Endothelial cell of umbilical vein (primary cell): ENCODE data around the gene CCSER2. TPM values are rescaled to one million over a fixed set of nuclear protein-coding genes. Genes with fewer than 3 reads are reported as not detected.

Source experiments
- BruUV-seq: library from RNA; stranded (reverse); fragments of 400-500 nt; replicated peaks from 2 replicates; lab custom pipeline; 2021; lab: Mats Ljungman, UMichigan
- CTCF ChIA-PET: fragments of 300-600, 350-600 bp; sonication (Branson Sonifier 250); formaldehyde crosslinking; loops from one replicate; lab custom pipeline; 2021; ENCODE audit warnings: antibody characterized with exemption, inconsistent platforms; lab: Charles Lee
- POLR2A ChIA-PET: fragments of 300-600, 350-600 bp; sonication (Branson Sonifier 250); formaldehyde crosslinking; loops from one replicate; lab custom pipeline; 2021; ENCODE audit warnings: antibody characterized with exemption, inconsistent platforms; lab: Charles Lee
- DNase-seq: peaks from one replicate; pipeline ENCODE4 v3.0.0-alpha.2; 2011; ENCODE audit warnings: low read depth, low spot score
- FAIRE-seq: peaks from 2 replicates; lab custom pipeline; 2011; peaks lifted over from hg19 to GRCh38; lab: Jason Lieb, UNC
- H2AFZ ChIP-seq: 2 replicates; pipeline ENCODE4 v1.6.0; 2012; ENCODE audit warnings: low read depth, low read length, control low read depth, inconsistent platforms
- H3K27ac ChIP-seq: 2 replicates; pipeline ENCODE4 v1.5.1; 2011; ENCODE audit warnings: low read depth, mild to moderate bottlenecking, control low read depth, low read length, moderate library complexity; ENCODE audit not compliant: insufficient read depth
- H3K27me3 ChIP-seq, 2 experiments: 2 replicates each; pipeline versions ENCODE4 v1.6.0 to v1.6.1; 2011; ENCODE audit warnings: low read length in 2 of 2, mixed read lengths in 1 of 2; ENCODE audit not compliant: control insufficient read depth in 2 of 2, insufficient read depth in 2 of 2
- H3K36me3 ChIP-seq, 2 experiments: 2 replicates in 1 of 2; 3 replicates in 1 of 2; pipeline ENCODE4 v1.5.1; 2011; ENCODE audit warnings: low read length in 2 of 2, mild to moderate bottlenecking in 1 of 2, moderate library complexity in 1 of 2; ENCODE audit not compliant: control insufficient read depth in 2 of 2, insufficient read depth in 2 of 2; ENCODE audit errors: extremely low read depth in 1 of 2
- H3K4me1 ChIP-seq: 3 replicates; pipeline ENCODE4 v1.5.1; 2011; ENCODE audit warnings: mild to moderate bottlenecking, low read length; ENCODE audit not compliant: control insufficient read depth, insufficient read depth; ENCODE audit errors: extremely low read depth
- H3K4me2 ChIP-seq: 2 replicates; pipeline ENCODE4 v1.6.1; 2011; ENCODE audit warnings: low read length, control low read depth, mixed read lengths; ENCODE audit not compliant: insufficient read depth
- H3K4me3 ChIP-seq, 3 experiments: fragments of 200-600 bp in 1 of 3; sonication (generic), shearing (Covaris generic) in 1 of 3; replicated peaks in 1 of 3; 2 replicates each; pipeline ENCODE4 v1.5.1; 2011 to 2016; ENCODE audit warnings: control low read depth in 3 of 3, low read length in 3 of 3, mild to moderate bottlenecking in 2 of 3, inconsistent platforms in 1 of 3, low read depth in 1 of 3, moderate library complexity in 1 of 3; ENCODE audit not compliant: insufficient read depth in 1 of 3
- H3K79me2 ChIP-seq: 2 replicates; pipeline ENCODE4 v1.6.0; 2012; ENCODE audit warnings: low read length, inconsistent platforms; ENCODE audit not compliant: control insufficient read depth, insufficient read depth
- H3K9ac ChIP-seq: replicated peaks from 2 replicates; pipeline ENCODE3; 2011; ENCODE audit warnings: low read length, control low read depth; ENCODE audit not compliant: insufficient read depth; ENCODE audit errors: extremely low read depth
- H3K9me1 ChIP-seq: replicated peaks from 3 replicates; pipeline ENCODE4 v1.6.0; 2011; ENCODE audit warnings: mild to moderate bottlenecking, low read length; ENCODE audit not compliant: control insufficient read depth, insufficient read depth; ENCODE audit errors: extremely low read depth
- H3K9me3 ChIP-seq: replicated peaks from 2 replicates; pipeline ENCODE4 v1.5.1; 2012; ENCODE audit warnings: low read length, inconsistent platforms; ENCODE audit not compliant: control insufficient read depth, insufficient read depth
- H4K20me1 ChIP-seq: replicated peaks from 2 replicates; pipeline ENCODE3; 2011; ENCODE audit warnings: mild to moderate bottlenecking, low read length; ENCODE audit not compliant: control insufficient read depth, insufficient read depth; ENCODE audit errors: extremely low read depth
- EZH2 ChIP-seq: IDR thresholded peaks from 2 replicates; pipeline ENCODE4 v1.6.1; 2012; ENCODE audit warnings: borderline replicate concordance, low read depth, mild to moderate bottlenecking, moderate library complexity, low read length, inconsistent platforms; ENCODE audit not compliant: severe bottlenecking
- FOS ChIP-seq: IDR thresholded peaks from 2 replicates; pipeline ENCODE4 v1.6.1; 2011; ENCODE audit warnings: mild to moderate bottlenecking, low read length, moderate library complexity, borderline replicate concordance; ENCODE audit not compliant: insufficient read depth
- GATA2 ChIP-seq: IDR thresholded peaks from 2 replicates; pipeline ENCODE4 v1.7.0; 2011; ENCODE audit warnings: low read depth, mild to moderate bottlenecking, moderate library complexity, mixed read lengths, low read length; ENCODE audit not compliant: insufficient read length, insufficient read depth
- JUN ChIP-seq: IDR thresholded peaks from 2 replicates; pipeline ENCODE4 v1.6.1; 2011; ENCODE audit warnings: borderline replicate concordance, low read depth; ENCODE audit not compliant: insufficient read length, insufficient read depth
- MYC ChIP-seq: IDR thresholded peaks from one replicate; pipeline ENCODE4 v1.6.1; 2011; ENCODE audit warnings: mild to moderate bottlenecking, low read depth, low read length
- POLR2A ChIP-seq: IDR thresholded peaks from 2 replicates; pipeline ENCODE4 v1.6.1; 2012; ENCODE audit warnings: low read depth, mild to moderate bottlenecking, control low read depth, low read length
- POLR2AphosphoS5 ChIP-seq: IDR thresholded peaks from 2 replicates; pipeline ENCODE4 v1.6.1; 2012; ENCODE audit warnings: low read depth, mild to moderate bottlenecking, control low read depth, low read length, moderate library complexity; ENCODE audit not compliant: insufficient read depth
- dilution Hi-C: fragments of 300-500 bp; cut with MboI; formaldehyde crosslinking; loops from one replicate; pipeline ENCODE4 v1.15.0; 2019; ENCODE audit warnings: low sequenced_read_pairs; ENCODE audit not compliant: extremely low pct_ligation_motif_present
- intact Hi-C: fragments of 100-400 bp; cut with micrococcal nuclease; formaldehyde crosslinking; loops from one replicate; pipeline ENCODE4 v1.10.0; 2022
- polyA plus RNA-seq, 4 experiments: library from polyadenylated mRNA; depleted of rRNA in 3 of 4; stranded (reverse) in 3 of 4; unstranded in 1 of 4; fragments of >200 nt; gene quantifications; 2 replicates each; pipeline versions ENCODE4 v1.2.1 to v1.2.3, GENCODE V29; 2011 to 2012; ENCODE audit warnings: missing spikeins in 1 of 4
- total RNA-seq: library from RNA; stranded (reverse); gene quantifications from 2 replicates; pipeline ENCODE4 v1.2.3, GENCODE V29; 2021
- TF ChIP-seq, protein P1 (sequence below), 2 donors: IDR thresholded peaks; 1 replicate in 1 of 2; 2 replicates in 1 of 2; pipeline ENCODE4 v1.5.1; 2011; ENCODE audit warnings: low read length in 2 of 2, mild to moderate bottlenecking in 2 of 2, moderate library complexity in 2 of 2, control low read depth in 1 of 2, inconsistent platforms in 1 of 2, low read depth in 1 of 2; ENCODE audit not compliant: insufficient read depth in 1 of 2; ENCODE audit errors: extremely low read depth in 1 of 2
- TF ChIP-seq, protein P2 (sequence below): IDR thresholded peaks from 2 replicates; pipeline ENCODE4 v1.6.1; 2011; ENCODE audit not compliant: insufficient read depth, insufficient read length

The CCSER2 gene
- total and polyA plus RNA-seq, 2 donors (not counting 3 experiments of a cell fraction or from before 2014, with no cell fraction given): 14.5 to 49.3 TPM

DNA sequence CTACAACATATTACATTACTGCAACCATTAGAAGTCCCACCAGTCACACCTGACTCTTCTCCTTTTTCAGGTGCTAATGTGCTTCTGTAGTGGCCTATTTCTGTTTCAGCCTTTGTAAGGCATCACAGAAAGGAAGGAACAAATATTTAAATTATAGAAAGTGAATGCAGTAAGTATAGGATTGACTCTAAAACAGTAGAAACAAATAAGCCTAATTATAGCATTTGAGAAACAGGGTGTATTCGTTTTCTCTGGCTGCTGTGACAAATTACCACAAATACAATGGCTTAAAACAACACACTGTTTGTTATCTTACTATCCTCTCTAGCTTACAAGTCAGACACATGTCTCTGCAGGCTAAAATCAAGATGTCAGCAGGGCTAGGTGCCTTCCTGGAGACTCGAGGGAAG lies 69.4 kb downstream of the CCSER2 start:
- peaks cover 9% of the 10 kb centered on the region for H3K79me2 ChIP-seq
- FAIRE-seq (no peak), DNase-seq (peak; percentile 8)
- H3K4me2 ChIP-seq: no peak overlapping the region
- intact Hi-C loops (no loop called here), dilution Hi-C loops (no loop called here)
- ChIA-PET POLR2A (no interaction called here), CTCF (interaction anchor here (0.6 to 1.6 kb wide), 3 partner anchors 21 to 139 kb away, joined by 3 to 7 read pairs (median 5); no protein-coding TSS in a partner anchor)
- no peaks in the 10 kb centered on the region for H3K36me3 ChIP-seq
- TF ChIP-seq JUN: no peak
- TF ChIP-seq POLR2AphosphoS5: no peak
- TF ChIP-seq, protein P1, sequence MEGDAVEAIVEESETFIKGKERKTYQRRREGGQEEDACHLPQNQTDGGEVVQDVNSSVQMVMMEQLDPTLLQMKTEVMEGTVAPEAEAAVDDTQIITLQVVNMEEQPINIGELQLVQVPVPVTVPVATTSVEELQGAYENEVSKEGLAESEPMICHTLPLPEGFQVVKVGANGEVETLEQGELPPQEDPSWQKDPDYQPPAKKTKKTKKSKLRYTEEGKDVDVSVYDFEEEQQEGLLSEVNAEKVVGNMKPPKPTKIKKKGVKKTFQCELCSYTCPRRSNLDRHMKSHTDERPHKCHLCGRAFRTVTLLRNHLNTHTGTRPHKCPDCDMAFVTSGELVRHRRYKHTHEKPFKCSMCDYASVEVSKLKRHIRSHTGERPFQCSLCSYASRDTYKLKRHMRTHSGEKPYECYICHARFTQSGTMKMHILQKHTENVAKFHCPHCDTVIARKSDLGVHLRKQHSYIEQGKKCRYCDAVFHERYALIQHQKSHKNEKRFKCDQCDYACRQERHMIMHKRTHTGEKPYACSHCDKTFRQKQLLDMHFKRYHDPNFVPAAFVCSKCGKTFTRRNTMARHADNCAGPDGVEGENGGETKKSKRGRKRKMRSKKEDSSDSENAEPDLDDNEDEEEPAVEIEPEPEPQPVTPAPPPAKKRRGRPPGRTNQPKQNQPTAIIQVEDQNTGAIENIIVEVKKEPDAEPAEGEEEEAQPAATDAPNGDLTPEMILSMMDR (IDR thresholded peaks at IDR 0.05; ENCODE audit: extremely low read depth in 1 of 2, insufficient read depth in 1 of 2, low read depth in 1 of 2, low read length in 2 of 2): no peak
- TF ChIP-seq, protein P2, sequence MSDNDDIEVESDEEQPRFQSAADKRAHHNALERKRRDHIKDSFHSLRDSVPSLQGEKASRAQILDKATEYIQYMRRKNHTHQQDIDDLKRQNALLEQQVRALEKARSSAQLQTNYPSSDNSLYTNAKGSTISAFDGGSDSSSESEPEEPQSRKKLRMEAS: no peak
- no peak for TF ChIP-seq GATA2
- TF ChIP-seq EZH2: no peak
- TF ChIP-seq POLR2A: no peak
- TF ChIP-seq FOS: no peak
- no peak for TF ChIP-seq MYC
- no peaks in the 10 kb centered on the region for H3K9me3 ChIP-seq
- no peak overlapping the region for H3K9ac ChIP-seq
- H3K27ac ChIP-seq: no peak overlapping the region
- BruUV-seq: no TSS peak
- no peak overlapping the region for H3K4me3 ChIP-seq
- H3K9me1 ChIP-seq: peaks cover 2% of the 10 kb centered on the region
- no peaks in the 10 kb centered on the region for H3K4me1 ChIP-seq
- no peaks in the 10 kb centered on the region for H3K27me3 ChIP-seq
- no peak overlapping the region for H2AFZ ChIP-seq
- H4K20me1 ChIP-seq: no peaks in the 10 kb centered on the region
